GM12864 (cell line): ENCODE data around the gene CCDC201.

Experiments used
- DNase-seq: peaks from one replicate; pipeline ENCODE4 v3.0.0-alpha.2; 2011; ENCODE audit warnings: low read depth
- H3K4me3 ChIP-seq: 2 replicates; pipeline ENCODE4 v1.5.1; 2011; ENCODE audit warnings: mild to moderate bottlenecking, low read depth, low read length, control low read depth
- CTCF ChIP-seq: IDR thresholded peaks from 2 replicates; pipeline ENCODE4 v1.5.1; 2011; ENCODE audit warnings: low read depth, mild to moderate bottlenecking, moderate library complexity, low read length, control low read depth, inconsistent platforms; ENCODE audit errors: missing control alignments

The CCDC201 gene

GRCh38 chr7:45910855-45911254 is 38.0 kb upstream of the CCDC201 start:
- no peak for TF ChIP-seq CTCF
- no peak overlapping the region for H3K4me3 ChIP-seq

GRCh38 chr7:45909561-45909960 is 36.7 kb upstream of the CCDC201 start:
- H3K4me3 ChIP-seq, result no peak overlapping the region
- DNase-seq, result no peak
- TF ChIP-seq CTCF, result no peak

More at GRCh38 chr7:45910855-45911254, 38.0 kb upstream of the CCDC201 start:
- no peak for DNase-seq

GRCh38 chr7:45902820-45903219 is 29.9 kb upstream of the CCDC201 start:
- DNase-seq, result no peak
- H3K4me3 ChIP-seq, result no peak overlapping the region
- TF ChIP-seq CTCF, result no peak

- DNase-seq, result no peak
These were observed 28.7 kb upstream of the CCDC201 start for GRCh38 chr7:45901566-45901965.

GRCh38 chr7:45898222-45898621 is 25.3 kb upstream of the CCDC201 start:
- no peak overlapping the region for H3K4me3 ChIP-seq
- no peak for TF ChIP-seq CTCF
- DNase-seq, result no peak

More at GRCh38 chr7:45901566-45901965, 28.7 kb upstream of the CCDC201 start:
- no peak for TF ChIP-seq CTCF
- no peak overlapping the region for H3K4me3 ChIP-seq

- DNase-seq, result no peak
- no peak for TF ChIP-seq CTCF
- no peak overlapping the region for H3K4me3 ChIP-seq
These were observed 24.3 kb upstream of the CCDC201 start for GRCh38 chr7:45897042-45897690.

- DNase-seq, result no peak
- H3K4me3 ChIP-seq, result no peak overlapping the region
- no peak for TF ChIP-seq CTCF
These were observed 21.8 kb upstream of the CCDC201 start for GRCh38 chr7:45894665-45895062.
